ENCODE results near the gene GPALPP1. TPM values are rescaled to one million over a fixed set of nuclear protein-coding genes. Genes with fewer than 3 reads are reported as not detected.

The GPALPP1 gene
- total RNA-seq, 2 experiments from 2014 or later, result 18.9 to 20.8 TPM

GRCh38 chr13:45004096-45004495 is 14.8 kb downstream of the GPALPP1 start:
- Histone ChIP-seq H3K4me3 (ENCODE audit: low read length) (no peak overlapping the region), H3K4me1 (ENCODE audit: insufficient read depth, low read length) (no peaks in the 10 kb centered on the region), H3K27ac (ENCODE audit: low read depth in 1 of 2, low read length in 2 of 2) (no peak overlapping the region), H3K27me3 (ENCODE audit: control insufficient read depth in 1 of 2, insufficient read depth in 2 of 2, low read length in 2 of 2) (no peaks in the 10 kb centered on the region), H3K9me3 (ENCODE audit: control insufficient read depth in 1 of 2, insufficient read depth in 1 of 2, low read length in 2 of 2) (no peaks in the 10 kb centered on the region), H3K36me3 (ENCODE audit: insufficient read depth, low read length) (peaks cover 46% of the 10 kb centered on the region)
- ChIA-PET CTCF (no interaction called here), POLR2A (no interaction called here)
- Mint-ChIP-seq H3K27ac (no peak overlapping the region), H3K4me3 (no peak overlapping the region), H3K9me3 (no peaks in the 10 kb centered on the region), H3K4me1 (ENCODE audit: low read depth) (no peaks in the 10 kb centered on the region), H3K36me3 (ENCODE audit: low read depth) (peaks cover 76% of the 10 kb centered on the region), H3K27me3 (no peaks in the 10 kb centered on the region)
- ATAC-seq (ENCODE audit: poor library complexity), result no peak
- no peak for DNase-seq
- no peak for TF ChIP-seq CTCF (IDR thresholded peaks at IDR 0.05)
- intact Hi-C loops (cut with DNase I, micrococcal nuclease), result no loop called here

DNA sequence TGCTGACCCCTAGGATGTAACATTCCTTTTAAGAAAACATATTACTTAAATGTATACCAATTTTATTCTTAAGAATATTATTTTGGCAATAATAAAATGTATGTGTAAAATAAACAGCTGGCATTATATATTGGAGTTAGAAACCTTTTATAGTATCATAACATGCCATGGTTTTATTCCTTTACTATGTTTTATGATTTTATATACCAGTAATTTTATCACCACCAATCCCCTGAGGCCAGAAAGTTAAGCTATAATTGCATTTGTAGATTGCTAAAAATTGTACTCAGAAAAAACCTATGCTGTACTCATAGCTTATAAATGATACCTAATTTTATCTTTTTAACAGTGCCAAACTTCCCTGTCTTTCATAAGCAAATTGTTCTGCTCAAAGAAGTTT is 17.9 kb downstream of the GPALPP1 start:
- Histone ChIP-seq H3K36me3 (ENCODE audit: insufficient read depth, low read length) (peaks cover 57% of the 10 kb centered on the region), H3K27me3 (ENCODE audit: control insufficient read depth in 1 of 2, insufficient read depth in 2 of 2, low read length in 2 of 2) (no peaks in the 10 kb centered on the region), H3K4me3 (ENCODE audit: low read length) (no peak overlapping the region), H3K9me3 (ENCODE audit: control insufficient read depth in 1 of 2, insufficient read depth in 1 of 2, low read length in 2 of 2) (no peaks in the 10 kb centered on the region), H3K27ac (ENCODE audit: low read depth in 1 of 2, low read length in 2 of 2) (no peak overlapping the region), H3K4me1 (ENCODE audit: insufficient read depth, low read length) (no peaks in the 10 kb centered on the region)
- H3K27me3 Mint-ChIP-seq, result no peaks in the 10 kb centered on the region
- POLR2A ChIA-PET, result no interaction called here
- TF ChIP-seq CTCF (IDR thresholded peaks at IDR 0.05), result no peak
- no peak overlapping the region for H3K27ac Mint-ChIP-seq
- no peak overlapping the region for H3K4me3 Mint-ChIP-seq
- no peaks in the 10 kb centered on the region for H3K9me3 Mint-ChIP-seq
- ATAC-seq (ENCODE audit: poor library complexity) (no peak), DNase-seq (no peak)
- intact Hi-C loops (cut with DNase I, micrococcal nuclease), result no loop called here
- H3K4me1 Mint-ChIP-seq (ENCODE audit: low read depth), result no peaks in the 10 kb centered on the region
- peaks cover 82% of the 10 kb centered on the region for H3K36me3 Mint-ChIP-seq (ENCODE audit: low read depth)
- CTCF ChIA-PET, result no interaction called here

- ATAC-seq (ENCODE audit: poor library complexity), result no peak
- Mint-ChIP-seq H3K4me3 (no peak overlapping the region), H3K27ac (no peak overlapping the region), H3K36me3 (ENCODE audit: low read depth) (peaks cover 81% of the 10 kb centered on the region), H3K4me1 (ENCODE audit: low read depth) (no peaks in the 10 kb centered on the region), H3K27me3 (no peaks in the 10 kb centered on the region), H3K9me3 (no peaks in the 10 kb centered on the region)
- DNase-seq, result no peak
- Histone ChIP-seq H3K4me1 (ENCODE audit: insufficient read depth, low read length) (no peaks in the 10 kb centered on the region), H3K27me3 (ENCODE audit: control insufficient read depth in 1 of 2, insufficient read depth in 2 of 2, low read length in 2 of 2) (no peaks in the 10 kb centered on the region), H3K36me3 (ENCODE audit: insufficient read depth, low read length) (peaks cover 55% of the 10 kb centered on the region), H3K27ac (ENCODE audit: low read depth in 1 of 2, low read length in 2 of 2) (no peak overlapping the region), H3K9me3 (ENCODE audit: control insufficient read depth in 1 of 2, insufficient read depth in 1 of 2, low read length in 2 of 2) (no peaks in the 10 kb centered on the region), H3K4me3 (ENCODE audit: low read length) (no peak overlapping the region)
- CTCF ChIA-PET, result no interaction called here
- TF ChIP-seq CTCF (IDR thresholded peaks at IDR 0.05), result no peak
- intact Hi-C loops (cut with DNase I, micrococcal nuclease), result no loop called here
- POLR2A ChIA-PET, result no interaction called here
These were observed 18.5 kb downstream of the GPALPP1 start for GRCh38 chr13:45007823-45008222.
